VCaP (cell line): ENCODE data around the gene ZBTB46.
A peak's percentile ranks its signal among the peaks of the same experiment; 100 is the strongest.

Source experiments
- H3K27ac ChIP-seq: fragments of 450-650 bp; 2 replicates; pipeline ENCODE4 v1.5.1; 2017
- CTCF ChIP-seq: fragments of 450-650 bp; conservative IDR thresholded peaks from 2 replicates; pipeline ENCODE4 v1.5.1; 2017; ENCODE audit warnings: mild to moderate bottlenecking, moderate library complexity

The ZBTB46 gene

GRCh38 chr20:63775096-63775978 lies 55.7 kb downstream of the ZBTB46 start:
- no peak overlapping the region for H3K27ac ChIP-seq
- TF ChIP-seq CTCF = peak; percentile 60

- no peak overlapping the region for H3K27ac ChIP-seq
- no peak for TF ChIP-seq CTCF
Measured at GRCh38 chr20:63774306-63774705, 56.8 kb downstream of the ZBTB46 start.

GRCh38 chr20:63773571-63774241 lies 57.4 kb downstream of the ZBTB46 start:
- no peak for TF ChIP-seq CTCF
- H3K27ac ChIP-seq = no peak overlapping the region

GRCh38 chr20:63772781-63773518 lies 58.1 kb downstream of the ZBTB46 start:
- no peak for TF ChIP-seq CTCF
- H3K27ac ChIP-seq = no peak overlapping the region

GRCh38 chr20:63771046-63771707 lies 59.9 kb downstream of the ZBTB46 start:
- no peak overlapping the region for H3K27ac ChIP-seq
- TF ChIP-seq CTCF = no peak

- H3K27ac ChIP-seq = no peak overlapping the region
- TF ChIP-seq CTCF = no peak
Measured at GRCh38 chr20:63769891-63770474, 61.1 kb downstream of the ZBTB46 start.
